Astrocyte (in vitro differentiated cells and primary cell): ENCODE data around the gene RBCK1. TPM values are rescaled to one million over a fixed set of nuclear protein-coding genes. Genes with fewer than 3 reads are reported as not detected.

Experiments used
- DNase-seq: peaks from one replicate; pipeline ENCODE4 v3.0.0-alpha.2; 2010; ENCODE audit warnings: low read depth
- FAIRE-seq: peaks from 2 replicates; lab custom pipeline; 2011; peaks lifted over from hg19 to GRCh38; lab: Jason Lieb, UNC
- H2AFZ ChIP-seq: 2 replicates; pipeline ENCODE4 v1.6.0; 2012; ENCODE audit warnings: low read depth, low read length, inconsistent platforms
- H3K27ac ChIP-seq: 2 replicates; pipeline ENCODE4 v1.5.1; 2011; ENCODE audit warnings: low read depth, low read length, inconsistent platforms
- H3K27me3 ChIP-seq: 2 replicates; pipeline ENCODE4 v1.6.0; 2011; ENCODE audit warnings: low read length, inconsistent platforms; ENCODE audit not compliant: insufficient read depth
- H3K36me3 ChIP-seq: 2 replicates; pipeline ENCODE4 v1.5.1; 2011; ENCODE audit warnings: low read length, inconsistent platforms; ENCODE audit not compliant: insufficient read depth
- H3K4me1 ChIP-seq: 2 replicates; pipeline ENCODE4 v1.5.1; 2011; ENCODE audit warnings: low read length, inconsistent platforms; ENCODE audit not compliant: insufficient read depth
- H3K4me2 ChIP-seq: 2 replicates; pipeline ENCODE4 v1.6.0; 2012; ENCODE audit warnings: low read length, inconsistent platforms
- H3K4me3 ChIP-seq: 2 replicates; pipeline ENCODE4 v1.5.1; 2011; ENCODE audit warnings: low read depth, mild to moderate bottlenecking, low read length, inconsistent platforms; ENCODE audit not compliant: insufficient read depth
- H3K79me2 ChIP-seq: 2 replicates; pipeline ENCODE4 v1.6.0; 2012; ENCODE audit warnings: mild to moderate bottlenecking, low read length, inconsistent platforms; ENCODE audit not compliant: insufficient read depth
- H3K9ac ChIP-seq: 2 replicates; pipeline ENCODE4 v1.6.0; 2012; ENCODE audit warnings: mild to moderate bottlenecking, low read length, inconsistent platforms
- H3K9me3 ChIP-seq: 2 replicates; pipeline ENCODE4 v1.5.1; 2012; ENCODE audit warnings: low read depth, mild to moderate bottlenecking, low read length, inconsistent platforms; ENCODE audit not compliant: insufficient read depth
- H4K20me1 ChIP-seq: 2 replicates; pipeline ENCODE4 v1.6.0; 2012; ENCODE audit warnings: low read length, inconsistent platforms; ENCODE audit not compliant: insufficient read depth
- H3K27ac Mint-ChIP-seq: one replicate; pipeline ENCODE4 v1.8.0; 2021; ENCODE audit warnings: mild to moderate bottlenecking, mixed read lengths; ENCODE audit not compliant: unreplicated experiment
- H3K27me3 Mint-ChIP-seq: one replicate; pipeline ENCODE4 v1.8.0; 2021; ENCODE audit warnings: low read depth, mixed read lengths; ENCODE audit not compliant: unreplicated experiment
- H3K36me3 Mint-ChIP-seq: one replicate; pipeline ENCODE4 v1.8.0; 2021; ENCODE audit warnings: low read depth, mixed read lengths; ENCODE audit not compliant: unreplicated experiment
- H3K4me1 Mint-ChIP-seq: one replicate; pipeline ENCODE4 v1.8.0; 2021; ENCODE audit warnings: low read depth, mixed read lengths; ENCODE audit not compliant: unreplicated experiment
- H3K4me3 Mint-ChIP-seq: one replicate; pipeline ENCODE4 v1.8.0; 2021; ENCODE audit warnings: mild to moderate bottlenecking, moderate library complexity, mixed read lengths; ENCODE audit not compliant: unreplicated experiment
- H3K9me3 Mint-ChIP-seq: one replicate; pipeline ENCODE4 v1.8.0; 2021; ENCODE audit warnings: mild to moderate bottlenecking, mixed read lengths; ENCODE audit not compliant: unreplicated experiment
- EZH2 ChIP-seq: IDR thresholded peaks from 2 replicates; pipeline ENCODE4 v1.6.1; 2012; ENCODE audit warnings: mild to moderate bottlenecking, low read length, inconsistent platforms; ENCODE audit not compliant: insufficient read depth
- total RNA-seq: library from RNA; stranded (reverse); gene quantifications from 2 replicates; pipeline ENCODE4 v1.2.1, GENCODE V29; 2021
- TF ChIP-seq, protein P1 (sequence below): IDR thresholded peaks from 2 replicates; pipeline ENCODE4 v1.5.1; 2011; ENCODE audit warnings: low read depth, mild to moderate bottlenecking, inconsistent platforms, low read length, moderate library complexity; ENCODE audit not compliant: insufficient read depth

The RBCK1 gene
- total RNA-seq, 1 donor from 2014 or later: 124 TPM

DNA sequence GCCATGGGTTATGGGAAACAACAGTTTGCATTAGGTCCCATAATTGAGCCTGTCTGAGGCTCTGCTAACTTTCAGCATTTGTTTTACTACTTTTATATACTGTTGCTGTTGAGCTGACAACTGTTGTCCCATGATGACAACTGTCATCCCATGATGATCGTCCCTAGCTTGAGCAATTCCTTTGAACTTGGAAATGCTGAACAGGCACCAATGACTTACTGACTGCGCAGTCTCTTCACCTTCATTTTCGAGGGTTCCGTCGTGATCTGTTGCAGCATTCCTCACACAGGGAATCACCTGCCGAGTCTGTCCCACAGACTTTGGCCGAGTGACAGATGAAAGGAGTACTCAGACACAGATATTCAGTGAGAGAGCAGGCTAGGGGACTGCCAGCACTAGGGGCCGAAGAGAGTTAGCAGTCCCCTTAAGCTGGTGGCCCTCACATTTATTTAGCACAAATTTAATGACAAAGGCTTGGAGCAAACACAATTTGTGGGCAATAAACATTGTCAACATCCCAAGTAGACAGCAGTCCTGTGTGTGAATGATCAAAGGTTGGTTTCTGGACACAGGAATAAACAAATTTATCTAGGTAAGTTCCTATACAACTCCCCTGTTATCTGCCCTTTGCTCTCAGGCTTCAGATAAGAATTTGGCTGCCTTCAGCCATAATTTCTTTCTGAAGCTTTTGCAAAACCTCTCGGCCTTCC, 64.2 kb downstream of the RBCK1 start:
- FAIRE-seq (no peak), DNase-seq (no peak)
- no peak overlapping the region for H3K4me3 Mint-ChIP-seq
- Histone ChIP-seq H3K36me3 (peaks cover 6% of the 10 kb centered on the region), H3K4me3 (no peak overlapping the region), H3K27me3 (peaks cover under 1% of the 10 kb centered on the region), H4K20me1 (peaks cover 3% of the 10 kb centered on the region), H2AFZ (no peak overlapping the region), H3K79me2 (no peaks in the 10 kb centered on the region), H3K27ac (no peak overlapping the region), H3K9ac (no peak overlapping the region), H3K4me1 (no peaks in the 10 kb centered on the region), H3K9me3 (peaks cover 3% of the 10 kb centered on the region), H3K4me2 (no peak overlapping the region)
- H3K27me3 Mint-ChIP-seq: peaks cover 2% of the 10 kb centered on the region
- peaks cover 4% of the 10 kb centered on the region for H3K4me1 Mint-ChIP-seq
- TF ChIP-seq, protein P1, sequence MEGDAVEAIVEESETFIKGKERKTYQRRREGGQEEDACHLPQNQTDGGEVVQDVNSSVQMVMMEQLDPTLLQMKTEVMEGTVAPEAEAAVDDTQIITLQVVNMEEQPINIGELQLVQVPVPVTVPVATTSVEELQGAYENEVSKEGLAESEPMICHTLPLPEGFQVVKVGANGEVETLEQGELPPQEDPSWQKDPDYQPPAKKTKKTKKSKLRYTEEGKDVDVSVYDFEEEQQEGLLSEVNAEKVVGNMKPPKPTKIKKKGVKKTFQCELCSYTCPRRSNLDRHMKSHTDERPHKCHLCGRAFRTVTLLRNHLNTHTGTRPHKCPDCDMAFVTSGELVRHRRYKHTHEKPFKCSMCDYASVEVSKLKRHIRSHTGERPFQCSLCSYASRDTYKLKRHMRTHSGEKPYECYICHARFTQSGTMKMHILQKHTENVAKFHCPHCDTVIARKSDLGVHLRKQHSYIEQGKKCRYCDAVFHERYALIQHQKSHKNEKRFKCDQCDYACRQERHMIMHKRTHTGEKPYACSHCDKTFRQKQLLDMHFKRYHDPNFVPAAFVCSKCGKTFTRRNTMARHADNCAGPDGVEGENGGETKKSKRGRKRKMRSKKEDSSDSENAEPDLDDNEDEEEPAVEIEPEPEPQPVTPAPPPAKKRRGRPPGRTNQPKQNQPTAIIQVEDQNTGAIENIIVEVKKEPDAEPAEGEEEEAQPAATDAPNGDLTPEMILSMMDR: no peak
- no peak for TF ChIP-seq EZH2
- H3K27ac Mint-ChIP-seq: no peak overlapping the region
- H3K9me3 Mint-ChIP-seq: peaks cover 35% of the 10 kb centered on the region
- peaks cover 36% of the 10 kb centered on the region for H3K36me3 Mint-ChIP-seq

DNA sequence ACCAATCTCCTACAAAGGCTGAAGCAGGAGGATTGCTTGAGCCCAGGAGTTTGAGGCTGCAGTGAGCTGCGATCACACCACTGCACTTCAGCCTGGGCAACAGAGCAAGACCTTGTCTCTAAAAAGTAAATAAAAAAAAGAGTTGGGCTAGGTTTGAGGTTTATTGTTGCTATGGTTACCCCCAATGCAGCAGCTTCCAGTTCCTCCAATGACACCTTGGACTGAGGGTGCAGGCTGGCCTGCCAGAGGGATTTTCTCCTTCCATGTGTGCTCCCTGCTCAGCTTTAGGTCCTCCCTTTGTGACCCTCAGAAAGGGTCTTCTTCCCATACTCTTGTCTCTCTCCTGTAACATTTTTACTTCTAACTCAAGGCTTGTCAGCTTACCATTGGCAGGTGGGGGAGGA, 64.8 kb downstream of the RBCK1 start:
- Mint-ChIP-seq H3K4me1 (peaks cover 5% of the 10 kb centered on the region), H3K27ac (no peak overlapping the region), H3K9me3 (peaks cover 30% of the 10 kb centered on the region), H3K4me3 (no peak overlapping the region), H3K27me3 (no peaks in the 10 kb centered on the region), H3K36me3 (peaks cover 38% of the 10 kb centered on the region)
- DNase-seq (no peak), FAIRE-seq (no peak)
- Histone ChIP-seq H3K4me2 (no peak overlapping the region), H3K9ac (no peak overlapping the region), H3K79me2 (no peaks in the 10 kb centered on the region), H4K20me1 (peaks cover 5% of the 10 kb centered on the region), H3K27ac (no peak overlapping the region), H3K36me3 (peaks cover 12% of the 10 kb centered on the region), H3K4me1 (no peaks in the 10 kb centered on the region), H3K9me3 (peaks cover under 1% of the 10 kb centered on the region), H3K4me3 (no peak overlapping the region), H3K27me3 (no peaks in the 10 kb centered on the region), H2AFZ (no peak overlapping the region)
- TF ChIP-seq, protein P1: no peak
- TF ChIP-seq EZH2: no peak

DNA sequence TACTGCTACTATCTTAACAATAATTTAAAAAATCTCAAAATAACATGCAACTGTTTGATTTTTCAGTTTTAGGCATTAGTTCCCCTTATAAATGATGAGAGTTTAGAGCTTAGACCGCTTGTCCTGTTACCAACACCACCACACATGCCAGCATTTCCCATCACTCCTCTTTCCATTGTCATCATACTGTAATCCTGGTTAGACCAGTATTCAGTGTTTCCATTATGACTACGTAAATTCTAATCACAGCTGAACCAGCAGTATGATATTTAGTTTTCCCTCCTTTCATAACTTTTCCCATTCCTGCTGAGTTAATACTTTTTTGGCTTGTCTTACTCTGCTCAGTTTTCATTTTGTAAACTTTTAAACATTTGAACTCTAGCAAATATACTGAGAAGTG, 66.5 kb downstream of the RBCK1 start:
- H3K4me2 ChIP-seq: no peak overlapping the region
- H3K27ac Mint-ChIP-seq: no peak overlapping the region
- H3K9ac ChIP-seq: no peak overlapping the region
- no peak for TF ChIP-seq EZH2
- TF ChIP-seq, protein P1: no peak
- no peak overlapping the region for H3K27ac ChIP-seq
- H3K4me3 ChIP-seq: no peak overlapping the region
- no peaks in the 10 kb centered on the region for H3K9me3 ChIP-seq
- H3K27me3 Mint-ChIP-seq: no peaks in the 10 kb centered on the region
- H3K27me3 ChIP-seq: no peaks in the 10 kb centered on the region
- H3K36me3 ChIP-seq: peaks cover 16% of the 10 kb centered on the region
- H2AFZ ChIP-seq: no peak overlapping the region
- H3K36me3 Mint-ChIP-seq: peaks cover 39% of the 10 kb centered on the region
- no peak overlapping the region for H3K4me3 Mint-ChIP-seq
- no peaks in the 10 kb centered on the region for H3K79me2 ChIP-seq
- H4K20me1 ChIP-seq: peaks cover 19% of the 10 kb centered on the region
- FAIRE-seq: no peak
- H3K4me1 Mint-ChIP-seq: peaks cover 16% of the 10 kb centered on the region
- peaks cover 4% of the 10 kb centered on the region for H3K4me1 ChIP-seq
- DNase-seq: no peak
- H3K9me3 Mint-ChIP-seq: peaks cover 17% of the 10 kb centered on the region
